Fibroblast of villous mesenchyme (primary cell): ENCODE data around the gene RNF187. TPM values are rescaled to one million over a fixed set of nuclear protein-coding genes. Genes with fewer than 3 reads are reported as not detected.

ENCODE experiments used
- DNase-seq: peaks from one replicate; pipeline ENCODE4 v3.0.0-alpha.2; 2010; ENCODE audit warnings: low read depth
- H3K4me3 ChIP-seq: 2 replicates; pipeline ENCODE4 v1.5.1; 2011; ENCODE audit warnings: low read depth, mild to moderate bottlenecking, low read length
- CTCF ChIP-seq: IDR thresholded peaks from 2 replicates; pipeline ENCODE4 v1.5.1; 2012; ENCODE audit warnings: low read depth, mild to moderate bottlenecking, low read length; ENCODE audit not compliant: insufficient read depth
- total RNA-seq: library from RNA; depleted of rRNA; stranded (reverse); fragments of >200 nt; gene quantifications from 2 replicates; pipeline ENCODE4 v1.2.3, GENCODE V29; 2012

The RNF187 gene
- total RNA-seq, 1 donor = 41.9 TPM

GRCh38 chr1:228494044-228494353 lies 6.8 kb downstream of the RNF187 start:
- no peak overlapping the region for H3K4me3 ChIP-seq
- TF ChIP-seq CTCF = no peak
- no peak for DNase-seq

GRCh38 chr1:228494391-228494790 lies 7.2 kb downstream of the RNF187 start:
- H3K4me3 ChIP-seq = no peak overlapping the region
- no peak for TF ChIP-seq CTCF
- no peak for DNase-seq

GRCh38 chr1:228494970-228495853 lies 8.0 kb downstream of the RNF187 start:
- H3K4me3 ChIP-seq = no peak overlapping the region
- TF ChIP-seq CTCF = no peak
- DNase-seq = no peak

- no peak for DNase-seq
- H3K4me3 ChIP-seq = no peak overlapping the region
- TF ChIP-seq CTCF = no peak
These were observed 8.9 kb downstream of the RNF187 start for GRCh38 chr1:228496084-228496483.

- no peak for TF ChIP-seq CTCF
These were observed 9.3 kb downstream of the RNF187 start for GRCh38 chr1:228496494-228496893.

GRCh38 chr1:228497206-228497605 lies 10.0 kb downstream of the RNF187 start:
- no peak for DNase-seq
- TF ChIP-seq CTCF = no peak
- H3K4me3 ChIP-seq = no peak overlapping the region

More at GRCh38 chr1:228496494-228496893, 9.3 kb downstream of the RNF187 start:
- no peak overlapping the region for H3K4me3 ChIP-seq
- no peak for DNase-seq

- TF ChIP-seq CTCF = no peak
These were observed 10.6 kb downstream of the RNF187 start for GRCh38 chr1:228497817-228498216.

More at GRCh38 chr1:228497817-228498216, 10.6 kb downstream of the RNF187 start:
- no peak for DNase-seq
- no peak overlapping the region for H3K4me3 ChIP-seq
